Caco-2 (cell line): ENCODE measurements around the gene ZNF821. TPM values are rescaled to one million over a fixed set of nuclear protein-coding genes. Genes with fewer than 3 reads are reported as not detected.
"Not testable (repeated sequence)": the region's sequence is repeated elsewhere in the genome, so short reads cannot be mapped to it uniquely, and the experiment has no call there.

Experiments
- BruUV-seq: library from RNA; stranded (reverse); fragments of 400-500 nt; replicated peaks from 2 replicates; lab custom pipeline; 2021; lab: Mats Ljungman, UMichigan
- CTCF ChIA-PET: fragments of 300-600 bp; sonication (Branson Sonifier 250); formaldehyde crosslinking; loops from one replicate; lab custom pipeline; 2022; ENCODE audit warnings: antibody characterized with exemption; lab: Charles Lee
- POLR2A ChIA-PET: fragments of 300-600 bp; sonication (Branson Sonifier 250); formaldehyde crosslinking; loops from one replicate; lab custom pipeline; 2022; ENCODE audit warnings: antibody characterized with exemption; lab: Charles Lee
- DNase-seq, 2 experiments: peaks; one replicate each; pipeline versions ENCODE4 v3.0.0 to v3.0.0-alpha.2; 2020 to 2022
- H3K27me3 ChIP-seq: replicated peaks from 2 replicates; pipeline ENCODE4 v1.6.0; 2011; ENCODE audit warnings: low read length; ENCODE audit not compliant: control insufficient read depth, insufficient read depth
- H3K36me3 ChIP-seq: 2 replicates; pipeline ENCODE4 v1.5.1; 2011; ENCODE audit warnings: low read length; ENCODE audit not compliant: control insufficient read depth, insufficient read depth
- H3K4me1 ChIP-seq: fragments of 250-450 bp; sonication (Bioruptor Pico); 2 replicates; pipeline ENCODE4 v1.5.1; 2020; ENCODE audit warnings: mild to moderate bottlenecking
- H3K4me3 ChIP-seq: 2 replicates; pipeline ENCODE4 v1.5.1; 2011; ENCODE audit warnings: low read depth, mild to moderate bottlenecking, control low read depth, low read length
- H3K9me3 ChIP-seq: fragments of 250-450 bp; sonication (Bioruptor Pico); 2 replicates; pipeline ENCODE4 v1.5.1; 2020; ENCODE audit warnings: mild to moderate bottlenecking, moderate library complexity
- H3K27ac Mint-ChIP-seq: one replicate; pipeline ENCODE4 v1.8.0; 2022; ENCODE audit warnings: mixed read lengths; ENCODE audit not compliant: unreplicated experiment
- H3K27me3 Mint-ChIP-seq: one replicate; pipeline ENCODE4 v1.8.0; 2022; ENCODE audit warnings: mixed read lengths; ENCODE audit not compliant: insufficient read depth, unreplicated experiment
- H3K36me3 Mint-ChIP-seq: one replicate; pipeline ENCODE4 v1.8.0; 2022; ENCODE audit warnings: mild to moderate bottlenecking, mixed read lengths; ENCODE audit not compliant: insufficient read depth, unreplicated experiment
- H3K4me1 Mint-ChIP-seq: one replicate; pipeline ENCODE4 v1.8.0; 2022; ENCODE audit warnings: low read depth, mixed read lengths; ENCODE audit not compliant: unreplicated experiment
- H3K4me3 Mint-ChIP-seq: one replicate; pipeline ENCODE4 v1.8.0; 2022; ENCODE audit warnings: mild to moderate bottlenecking, moderate library complexity, mixed read lengths; ENCODE audit not compliant: unreplicated experiment
- H3K9me3 Mint-ChIP-seq: one replicate; pipeline ENCODE4 v1.8.0; 2022; ENCODE audit warnings: mixed read lengths; ENCODE audit not compliant: unreplicated experiment
- CTCF ChIP-seq, 2 experiments: fragments of 200-600 bp in 1 of 2; IDR thresholded peaks; 1 replicate in 1 of 2; 2 replicates in 1 of 2; pipeline versions ENCODE4 v1.5.1 to v1.8.0; 2011 to 2022; ENCODE audit warnings: antibody characterized with exemption in 1 of 2, control low read depth in 1 of 2, inconsistent platforms in 1 of 2, low read depth in 1 of 2, low read length in 1 of 2, mild to moderate bottlenecking in 1 of 2, moderate library complexity in 1 of 2; ENCODE audit not compliant: insufficient read depth in 1 of 2, severe bottlenecking in 1 of 2, unreplicated experiment in 1 of 2
- intact Hi-C: fragments of 100-400 bp; cut with micrococcal nuclease; formaldehyde crosslinking; loops from one replicate; pipeline ENCODE4 v1.10.0; 2022; ENCODE audit not compliant: unreplicated experiment
- total RNA-seq: library from RNA; stranded (reverse); gene quantifications from 2 replicates; pipeline ENCODE4 v1.2.3, GENCODE V29; 2022

Gene ZNF821
- total RNA-seq, 1 experiment from 2014 or later: 16.9 TPM

- Histone ChIP-seq H3K4me3 (no peak overlapping the region), H3K27me3 (no peaks in the 10 kb centered on the region), H3K36me3 (no peaks in the 10 kb centered on the region; the same call in 1 of the 2 replicates), H3K4me1 (no peaks in the 10 kb centered on the region), H3K9me3 (no peaks in the 10 kb centered on the region)
- POLR2A ChIA-PET: interaction anchor here (0.7 kb wide), 1 partner anchor 15 kb away, joined by 3 read pairs; the partner anchor contains the start of gene ZNF821
- Mint-ChIP-seq H3K27me3 (no peaks in the 10 kb centered on the region), H3K4me1 (no peaks in the 10 kb centered on the region), H3K36me3 (peaks cover 12% of the 10 kb centered on the region), H3K27ac (no peak overlapping the region), H3K9me3 (no peaks in the 10 kb centered on the region), H3K4me3 (no peak overlapping the region)
- BruUV-seq: no TSS peak
- CTCF ChIA-PET: no interaction called here
- no peak for DNase-seq
- intact Hi-C loops: no loop called here
- no peak for TF ChIP-seq CTCF (IDR thresholded peaks at IDR 0.05; ENCODE audit: insufficient read depth in 1 of 2, low read depth in 1 of 2, low read length in 1 of 2, severe bottlenecking in 1 of 2, unreplicated experiment in 1 of 2)
Observed at GRCh38 chr16:71869089-71869488, 14.9 kb downstream of the ZNF821 start.

GRCh38 chr16:71867939-71868338, 16.0 kb downstream of the ZNF821 start:
- H3K27me3 ChIP-seq: no peaks in the 10 kb centered on the region
- peak in 1 of 2 experiments; percentile 9 for TF ChIP-seq CTCF (IDR thresholded peaks at IDR 0.05; ENCODE audit: insufficient read depth in 1 of 2, low read depth in 1 of 2, low read length in 1 of 2, severe bottlenecking in 1 of 2, unreplicated experiment in 1 of 2)
- POLR2A ChIA-PET: no interaction called here
- no TSS peak for BruUV-seq
- H3K36me3 ChIP-seq: no peaks in the 10 kb centered on the region; the same call in 1 of the 2 replicates
- intact Hi-C loops: no loop called here
- H3K4me3 ChIP-seq: no peak overlapping the region
- Mint-ChIP-seq H3K27me3 (no peaks in the 10 kb centered on the region), H3K36me3 (peaks cover 16% of the 10 kb centered on the region), H3K4me1 (no peaks in the 10 kb centered on the region), H3K9me3 (no peaks in the 10 kb centered on the region), H3K27ac (no peak overlapping the region), H3K4me3 (no peak overlapping the region)
- no peaks in the 10 kb centered on the region for H3K4me1 ChIP-seq
- no peaks in the 10 kb centered on the region for H3K9me3 ChIP-seq
- CTCF ChIA-PET: no interaction called here
- no peak for DNase-seq

GRCh38 chr16:71867175-71867574, 16.8 kb downstream of the ZNF821 start:
- DNase-seq, POLR2A ChIA-PET, BruUV-seq, H3K9me3 ChIP-seq, intact Hi-C loops, H3K36me3 ChIP-seq, H3K4me1 Mint-ChIP-seq, CTCF ChIA-PET, H3K4me1 ChIP-seq, H3K4me3 ChIP-seq, H3K27me3 Mint-ChIP-seq, H3K9me3 Mint-ChIP-seq, H3K27ac Mint-ChIP-seq, H3K27me3 ChIP-seq, H3K4me3 Mint-ChIP-seq: not testable (repeated sequence)
- peaks cover 16% of the 10 kb centered on the region for H3K36me3 Mint-ChIP-seq
